Suprapubic skin (tissue), 4 donors: ENCODE data around the gene NCK2.

Experiments
- EP300 ChIP-seq: sonication (generic); formaldehyde crosslinking; IDR thresholded peaks from one replicate; pipeline ENCODE4 v1.6.1; 2017; ENCODE audit warnings: antibody characterized with exemption
- POLR2A ChIP-seq, 2 donors: fragments of 450-650 bp; IDR thresholded peaks; one replicate each; pipeline ENCODE4 v1.6.1; 2017; ENCODE audit warnings: antibody characterized with exemption in 2 of 2, mild to moderate bottlenecking in 2 of 2, moderate library complexity in 2 of 2
- POLR2AphosphoS5 ChIP-seq, 3 donors: sonication (generic); formaldehyde crosslinking; IDR thresholded peaks; one replicate each; pipeline ENCODE4 v1.6.1; 2017; ENCODE audit warnings: antibody characterized with exemption in 3 of 3
- TF ChIP-seq, protein P1 (sequence below), 2 donors: fragments of 200-600 bp in 1 of 2; fragments of 450-650 bp in 1 of 2; sonication (generic) in 1 of 2; IDR thresholded peaks; one replicate each; pipeline ENCODE4 v1.5.1; 2016 to 2019; ENCODE audit warnings: antibody characterized with exemption in 2 of 2, mild to moderate bottlenecking in 1 of 2, moderate library complexity in 1 of 2

DNA sequence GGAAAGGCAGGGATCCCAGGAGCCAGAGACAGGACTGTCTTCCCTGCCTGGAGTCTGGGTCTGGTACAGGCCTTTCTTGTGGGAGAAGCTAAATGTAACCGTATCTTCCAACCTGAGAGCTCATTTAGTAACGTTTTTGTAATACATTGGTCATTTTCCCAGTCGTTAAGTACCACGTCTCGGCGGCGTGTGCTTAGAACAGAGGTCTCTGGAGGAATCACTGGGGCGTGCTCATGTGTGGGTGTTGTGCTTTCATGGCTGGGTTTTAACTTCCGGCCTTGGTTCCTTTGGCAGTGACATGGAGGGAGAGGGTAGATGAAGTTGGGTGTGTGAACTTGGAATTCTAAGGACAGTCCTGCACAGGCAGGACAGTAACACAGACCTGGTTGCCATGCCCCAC is 79.7 kb downstream of the NCK2 start:
- TF ChIP-seq, protein P1, sequence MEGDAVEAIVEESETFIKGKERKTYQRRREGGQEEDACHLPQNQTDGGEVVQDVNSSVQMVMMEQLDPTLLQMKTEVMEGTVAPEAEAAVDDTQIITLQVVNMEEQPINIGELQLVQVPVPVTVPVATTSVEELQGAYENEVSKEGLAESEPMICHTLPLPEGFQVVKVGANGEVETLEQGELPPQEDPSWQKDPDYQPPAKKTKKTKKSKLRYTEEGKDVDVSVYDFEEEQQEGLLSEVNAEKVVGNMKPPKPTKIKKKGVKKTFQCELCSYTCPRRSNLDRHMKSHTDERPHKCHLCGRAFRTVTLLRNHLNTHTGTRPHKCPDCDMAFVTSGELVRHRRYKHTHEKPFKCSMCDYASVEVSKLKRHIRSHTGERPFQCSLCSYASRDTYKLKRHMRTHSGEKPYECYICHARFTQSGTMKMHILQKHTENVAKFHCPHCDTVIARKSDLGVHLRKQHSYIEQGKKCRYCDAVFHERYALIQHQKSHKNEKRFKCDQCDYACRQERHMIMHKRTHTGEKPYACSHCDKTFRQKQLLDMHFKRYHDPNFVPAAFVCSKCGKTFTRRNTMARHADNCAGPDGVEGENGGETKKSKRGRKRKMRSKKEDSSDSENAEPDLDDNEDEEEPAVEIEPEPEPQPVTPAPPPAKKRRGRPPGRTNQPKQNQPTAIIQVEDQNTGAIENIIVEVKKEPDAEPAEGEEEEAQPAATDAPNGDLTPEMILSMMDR (IDR thresholded peaks at IDR 0.05): no peak
- TF ChIP-seq POLR2A (IDR thresholded peaks at IDR 0.05): no peak
- TF ChIP-seq POLR2AphosphoS5 (IDR thresholded peaks at IDR 0.05): no peak
- no peak for TF ChIP-seq EP300
